Tibial nerve (tissue), 4 donors: ENCODE measurements around the gene CTNND2. TPM values are rescaled to one million over a fixed set of nuclear protein-coding genes. Genes with fewer than 3 reads are reported as not detected.

Source experiments
- DNase-seq, 2 donors: peaks; one replicate each; pipeline ENCODE4 v3.0.0-alpha.2; 2019; ENCODE audit warnings: low spot score in 2 of 2
- H3K27ac ChIP-seq, 4 donors: fragments of 200-600 bp; sonication (generic) in 3 of 4; one replicate each; pipeline ENCODE4 v1.5.1; 2017 to 2019; ENCODE audit warnings: mild to moderate bottlenecking in 1 of 4
- H3K27me3 ChIP-seq, 2 donors: fragments of 200-600 bp; sonication (generic) in 1 of 2; one replicate each; pipeline versions ENCODE4 v1.5.1 to v1.6.0; 2017 to 2019
- H3K36me3 ChIP-seq, 3 donors: fragments of 200-600 bp; sonication (generic); one replicate each; pipeline ENCODE4 v1.5.1; 2018 to 2019
- H3K4me1 ChIP-seq, 4 donors: fragments of 200-600 bp; sonication (generic) in 3 of 4; one replicate each; pipeline ENCODE4 v1.5.1; 2017 to 2019
- H3K4me3 ChIP-seq, 4 donors: fragments of 200-600 bp; sonication (generic) in 3 of 4; one replicate each; pipeline ENCODE4 v1.5.1; 2017 to 2019; ENCODE audit warnings: mild to moderate bottlenecking in 1 of 4, moderate library complexity in 1 of 4
- H3K9me3 ChIP-seq, 4 donors: fragments of 200-600 bp; sonication (generic) in 3 of 4; one replicate each; pipeline ENCODE4 v1.5.1; 2017 to 2019
- EP300 ChIP-seq, 2 donors: sonication (generic); formaldehyde crosslinking; IDR thresholded peaks; one replicate each; pipeline ENCODE4 v1.6.1; 2017; ENCODE audit warnings: antibody characterized with exemption in 2 of 2, mild to moderate bottlenecking in 1 of 2
- POLR2A ChIP-seq, 2 donors: fragments of 450-650 bp; IDR thresholded peaks; one replicate each; pipeline ENCODE4 v1.6.1; 2017; ENCODE audit warnings: antibody characterized with exemption in 2 of 2, mild to moderate bottlenecking in 2 of 2, moderate library complexity in 2 of 2
- WGBS, 2 donors: methylation state at CpG; one replicate each; pipeline ENCODE4 v1.1.5; 2018; 5-methylcytosine and 5-hydroxymethylcytosine counted together
- total RNA-seq, 4 donors: library from RNA; depleted of rRNA; stranded (reverse); fragments of >200 nt; gene quantifications; one replicate each; pipeline ENCODE4 v1.1.0, GENCODE V29; 2016
- TF ChIP-seq, protein P1 (sequence below), 5 experiments: fragments of 200-600 bp in 3 of 5; fragments of 450-650 bp in 2 of 5; sonication (generic) in 3 of 5; IDR thresholded peaks; one replicate each; pipeline ENCODE4 v1.5.1; 2016 to 2019; ENCODE audit warnings: antibody characterized with exemption in 5 of 5, mild to moderate bottlenecking in 3 of 5, moderate library complexity in 2 of 5

CTNND2 gene
- total RNA-seq, 4 donors from 2014 or later: 1.5 to 5.7 (median 2.5) TPM; not detected in 1

DNA sequence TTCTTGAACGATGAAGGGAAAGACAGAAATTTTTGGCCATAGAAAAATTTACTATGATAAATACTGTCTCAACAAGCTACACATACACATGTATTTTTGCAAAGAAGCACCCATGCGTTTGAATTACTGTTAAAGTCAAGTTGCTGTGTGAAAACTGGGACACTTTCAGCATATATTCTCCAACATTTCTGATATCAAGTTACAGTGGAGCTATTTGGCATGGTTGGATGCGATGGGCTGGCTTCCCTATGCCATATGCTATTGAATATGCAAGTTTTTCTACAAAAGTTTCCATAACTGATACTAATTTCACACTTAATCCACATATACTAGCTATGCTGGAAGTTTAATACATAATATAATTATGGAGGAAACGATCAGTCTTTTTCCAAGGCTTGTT is 381.4 kb downstream of the CTNND2 start:
- no peak for DNase-seq
- no peaks in the 10 kb centered on the region for H3K36me3 ChIP-seq
- no peak overlapping the region for H3K4me3 ChIP-seq
- H3K9me3 ChIP-seq: no peaks in the 10 kb centered on the region
- peaks cover 0 to 9% (median 0%) of the 10 kb centered on the region in 4 donors for H3K4me1 ChIP-seq
- no peak overlapping the region for H3K27ac ChIP-seq
- H3K27me3 ChIP-seq: no peaks in the 10 kb centered on the region
- TF ChIP-seq EP300 (IDR thresholded peaks at IDR 0.05) (no peak), POLR2A (IDR thresholded peaks at IDR 0.05) (no peak)
- TF ChIP-seq, protein P1, sequence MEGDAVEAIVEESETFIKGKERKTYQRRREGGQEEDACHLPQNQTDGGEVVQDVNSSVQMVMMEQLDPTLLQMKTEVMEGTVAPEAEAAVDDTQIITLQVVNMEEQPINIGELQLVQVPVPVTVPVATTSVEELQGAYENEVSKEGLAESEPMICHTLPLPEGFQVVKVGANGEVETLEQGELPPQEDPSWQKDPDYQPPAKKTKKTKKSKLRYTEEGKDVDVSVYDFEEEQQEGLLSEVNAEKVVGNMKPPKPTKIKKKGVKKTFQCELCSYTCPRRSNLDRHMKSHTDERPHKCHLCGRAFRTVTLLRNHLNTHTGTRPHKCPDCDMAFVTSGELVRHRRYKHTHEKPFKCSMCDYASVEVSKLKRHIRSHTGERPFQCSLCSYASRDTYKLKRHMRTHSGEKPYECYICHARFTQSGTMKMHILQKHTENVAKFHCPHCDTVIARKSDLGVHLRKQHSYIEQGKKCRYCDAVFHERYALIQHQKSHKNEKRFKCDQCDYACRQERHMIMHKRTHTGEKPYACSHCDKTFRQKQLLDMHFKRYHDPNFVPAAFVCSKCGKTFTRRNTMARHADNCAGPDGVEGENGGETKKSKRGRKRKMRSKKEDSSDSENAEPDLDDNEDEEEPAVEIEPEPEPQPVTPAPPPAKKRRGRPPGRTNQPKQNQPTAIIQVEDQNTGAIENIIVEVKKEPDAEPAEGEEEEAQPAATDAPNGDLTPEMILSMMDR (IDR thresholded peaks at IDR 0.05): no peak
- WGBS, 2 donors: 89 to 91% methylated on average over 4 of the region's 4 CpGs

DNA sequence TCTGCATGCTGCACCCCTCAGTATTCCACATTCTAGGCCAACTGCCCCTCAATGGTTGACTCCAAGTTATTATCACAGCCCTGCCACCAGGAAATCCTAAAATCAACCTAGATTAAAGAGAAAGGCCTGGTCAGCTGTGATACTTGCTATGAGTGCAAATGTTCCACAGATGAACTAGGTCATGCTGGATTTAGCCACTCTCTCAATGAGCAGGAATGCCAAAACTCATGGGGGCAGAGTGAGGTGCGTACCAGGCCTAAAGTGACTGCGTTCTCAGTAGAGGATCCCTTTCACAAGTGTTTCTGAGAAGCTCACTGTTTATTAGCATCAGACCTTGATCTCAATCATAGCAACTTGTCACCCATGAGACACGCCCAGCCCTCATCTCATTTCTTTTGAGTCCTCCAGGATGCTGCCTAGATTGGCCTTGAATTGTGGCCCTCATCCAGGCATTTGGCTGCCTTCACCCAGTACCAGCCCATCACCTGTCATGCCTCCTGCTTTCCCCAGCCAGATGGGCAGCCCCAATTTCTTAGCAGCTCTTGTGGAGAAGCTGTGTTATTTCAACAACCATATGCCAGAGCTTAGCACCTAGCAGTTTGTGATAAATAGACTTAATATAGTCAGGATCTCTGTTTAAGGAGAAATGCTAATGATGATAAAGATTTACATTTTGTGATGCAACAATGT is 383.9 kb downstream of the CTNND2 start:
- TF ChIP-seq POLR2A (IDR thresholded peaks at IDR 0.05): no peak
- no peak for TF ChIP-seq EP300 (IDR thresholded peaks at IDR 0.05)
- TF ChIP-seq, protein P1 (IDR thresholded peaks at IDR 0.05): no peak
- no peaks in the 10 kb centered on the region for H3K9me3 ChIP-seq
- H3K4me3 ChIP-seq: no peak overlapping the region
- DNase-seq: no peak
- WGBS, 2 donors: 92 to 100% methylated on average over 3 of the region's 3 CpGs
- no peaks in the 10 kb centered on the region for H3K36me3 ChIP-seq
- H3K4me1 ChIP-seq: peaks cover 0 to 9% (median 0%) of the 10 kb centered on the region in 4 donors
- no peak overlapping the region for H3K27ac ChIP-seq
- H3K27me3 ChIP-seq: no peaks in the 10 kb centered on the region

DNA sequence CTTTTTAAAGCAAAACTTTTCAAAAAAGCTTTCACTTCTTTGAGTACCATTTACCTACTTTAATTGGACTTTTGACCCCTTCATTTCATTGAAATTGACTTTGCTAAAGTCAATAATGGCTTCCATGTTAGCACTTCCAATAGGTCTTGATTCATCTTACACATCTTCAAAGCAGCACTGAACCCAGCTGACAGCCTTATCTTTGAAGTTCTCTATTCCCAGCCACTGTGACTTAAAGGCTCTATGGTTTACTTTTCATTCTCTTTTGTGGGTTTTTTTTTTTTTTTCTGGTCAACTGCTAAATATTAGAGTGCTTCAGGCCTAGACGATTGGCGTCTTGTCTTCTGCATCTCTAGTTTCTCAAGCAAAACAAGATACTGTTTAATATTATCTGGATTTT is 385.0 kb downstream of the CTNND2 start:
- Histone ChIP-seq H3K4me1 (peaks cover 0 to 8% (median 0%) of the 10 kb centered on the region in 4 donors), H3K27me3 (no peaks in the 10 kb centered on the region), H3K27ac (no peak overlapping the region), H3K36me3 (no peaks in the 10 kb centered on the region), H3K9me3 (no peaks in the 10 kb centered on the region), H3K4me3 (no peak overlapping the region)
- no peak for DNase-seq
- WGBS, 2 donors: 93 to 94% methylated on average over 2 of the region's 2 CpGs
- TF ChIP-seq EP300 (IDR thresholded peaks at IDR 0.05): no peak
- TF ChIP-seq, protein P1 (IDR thresholded peaks at IDR 0.05): no peak
- no peak for TF ChIP-seq POLR2A (IDR thresholded peaks at IDR 0.05)

- Histone ChIP-seq H3K27me3 (no peaks in the 10 kb centered on the region), H3K9me3 (no peaks in the 10 kb centered on the region), H3K36me3 (no peaks in the 10 kb centered on the region), H3K27ac (no peak overlapping the region), H3K4me1 (peaks cover 0 to 2% (median 0%) of the 10 kb centered on the region in 4 donors), H3K4me3 (no peak overlapping the region)
- DNase-seq: no peak
- TF ChIP-seq EP300 (IDR thresholded peaks at IDR 0.05) (no peak), POLR2A (IDR thresholded peaks at IDR 0.05) (no peak)
- TF ChIP-seq, protein P1 (IDR thresholded peaks at IDR 0.05): no peak
- WGBS, 2 donors: 80 to 81% methylated on average over 2 of the region's 2 CpGs
Observed at GRCh38 chr5:11518676-11519075, 385.6 kb downstream of the CTNND2 start.

DNA sequence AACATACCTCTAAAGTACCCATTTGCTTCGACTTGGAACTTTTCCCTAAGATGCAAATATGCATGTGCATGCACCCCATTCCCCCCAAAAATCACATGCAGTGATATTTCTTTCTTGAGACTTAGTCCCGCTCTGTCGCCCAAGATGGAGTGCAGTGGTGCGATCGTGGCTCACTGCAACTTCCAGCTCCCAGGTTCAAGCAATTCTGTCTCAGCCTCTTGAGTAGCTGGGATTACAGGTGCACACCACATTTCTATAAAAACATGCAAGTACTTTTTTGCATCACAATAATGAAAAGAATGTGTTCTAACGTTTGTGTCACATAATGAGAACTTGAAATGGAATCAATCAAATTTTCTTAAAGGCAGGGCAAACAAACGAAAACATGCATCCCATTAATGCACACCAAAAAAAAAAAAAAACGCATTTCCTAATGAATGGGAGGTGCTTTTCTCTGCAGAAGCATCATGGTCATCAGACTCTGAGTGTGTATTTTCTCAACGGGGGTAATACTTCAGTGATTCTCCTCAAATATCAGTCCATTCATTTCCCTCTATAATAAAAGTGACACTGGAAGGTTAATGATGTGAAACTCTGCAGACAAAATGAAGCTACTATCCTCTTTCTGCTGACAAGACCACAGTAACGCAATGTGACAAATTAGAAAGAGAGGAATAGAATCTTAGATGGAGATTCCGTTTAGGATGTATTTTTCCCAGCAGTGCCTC is 389.4 kb downstream of the CTNND2 start:
- DNase-seq: no peak
- H3K27ac ChIP-seq: no peak overlapping the region
- no peaks in the 10 kb centered on the region for H3K27me3 ChIP-seq
- no peaks in the 10 kb centered on the region for H3K36me3 ChIP-seq
- no peaks in the 10 kb centered on the region for H3K9me3 ChIP-seq
- H3K4me1 ChIP-seq: no peaks in the 10 kb centered on the region
- H3K4me3 ChIP-seq: no peak overlapping the region
- no peak for TF ChIP-seq POLR2A (IDR thresholded peaks at IDR 0.05)
- TF ChIP-seq, protein P1 (IDR thresholded peaks at IDR 0.05): no peak
- TF ChIP-seq EP300 (IDR thresholded peaks at IDR 0.05): no peak
- 71 to 73% methylated on average over 11 of the region's 11 CpGs for WGBS, 2 donors
